ENCODE data around the gene RAB11FIP5. TPM values are rescaled to one million over a fixed set of nuclear protein-coding genes. Genes with fewer than 3 reads are reported as not detected.

The RAB11FIP5 gene
- total and polyA plus RNA-seq, 2 of the 4 experiments (the other 2 are of a cell fraction), result 21.5 to 34.5 TPM

DNA sequence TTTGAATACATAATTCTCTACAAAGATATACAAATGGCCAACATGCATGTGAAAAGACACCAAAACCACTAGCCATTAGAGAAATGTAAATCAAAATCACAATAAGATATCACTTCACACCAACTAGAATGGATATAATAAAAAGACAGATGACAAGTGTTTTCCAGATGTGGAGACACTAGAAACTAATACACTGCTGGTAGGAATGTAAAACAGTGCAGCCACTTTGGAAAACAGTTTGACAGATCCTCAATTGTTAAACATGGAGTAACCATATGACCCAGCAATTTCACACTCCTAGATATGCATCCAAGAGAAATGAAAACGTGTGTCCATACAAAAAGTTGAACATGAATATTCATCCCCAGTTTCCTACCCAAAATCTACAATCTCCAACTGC is 9.8 kb upstream of the RAB11FIP5 start:
- CTCF ChIA-PET, result no interaction called here
- Histone ChIP-seq H3K23ac (ENCODE audit: low read depth, low read length) (no peak overlapping the region), H3K27ac (ENCODE audit: insufficient read depth, low read length) (no peak overlapping the region), H4K20me1 (ENCODE audit: insufficient read depth, low read length) (no peaks in the 10 kb centered on the region), H4K5ac (ENCODE audit: low read depth, low read length) (no peak overlapping the region), H3K36me3 (ENCODE audit: control insufficient read depth, insufficient read depth, low read length) (no peaks in the 10 kb centered on the region), H2BK120ac (ENCODE audit: low read depth, low read length) (no peak overlapping the region), H3K4me1 (ENCODE audit: control insufficient read depth, insufficient read depth, low read length) (peaks cover 2% of the 10 kb centered on the region), H3K4me3 (ENCODE audit: insufficient read depth, low read depth, low read length) (no peak overlapping the region), H2AFZ (replicated peaks; ENCODE audit: low read length, poor library complexity) (no peak overlapping the region), H3K9me3 (ENCODE audit: control insufficient read depth, insufficient read depth, low read length) (no peaks in the 10 kb centered on the region), H3K9ac (ENCODE audit: low read depth, low read length) (no peak overlapping the region), H3K27me3 (ENCODE audit: control insufficient read depth, insufficient read depth, low read length) (peaks cover 11% of the 10 kb centered on the region), H3K79me1 (ENCODE audit: low read depth in 1 of 2, low read length in 2 of 2) (no peaks in the 10 kb centered on the region), H2BK20ac (ENCODE audit: low read depth, low read length) (no peak overlapping the region), H4K91ac (ENCODE audit: insufficient read depth, low read depth, low read length) (no peak overlapping the region), H2AK9ac (replicated peaks; ENCODE audit: low read depth, low read length, poor library complexity) (no peak overlapping the region), H3K4me2 (ENCODE audit: low read depth, low read length) (no peak overlapping the region), H4K8ac (ENCODE audit: low read depth in 2 of 2, low read length in 2 of 2) (no peak overlapping the region), H3K56ac (ENCODE audit: extremely low read depth, insufficient read depth, low read length) (no peak overlapping the region), H3K9me1 (ENCODE audit: insufficient read depth, low read length) (0 out of 2 replicates have a peak, but pooled peaks cover 3% of the 10 kb centered on the region), H3K4ac (ENCODE audit: low read depth, low read length) (no peak overlapping the region), H2BK15ac (ENCODE audit: low read depth, low read length) (no peak overlapping the region), H3K14ac (replicated peaks; ENCODE audit: low read depth, low read length) (no peak overlapping the region), H2AK5ac (ENCODE audit: low read depth, low read length) (no peak overlapping the region), H2BK5ac (ENCODE audit: low read depth, low read length, poor library complexity, severe bottlenecking) (no peak overlapping the region), H3K18ac (ENCODE audit: low read depth, low read length) (no peak overlapping the region)
- DNase-seq, result no peak
- no CpG with 5 or more reads among the region's 1 CpG for WGBS, 2 experiments (ENCODE audit: extremely low coverage in 2 of 2, insufficient read length in 1 of 2)
- dilution Hi-C loops (cut with HindIII; ENCODE audit: low sequenced_read_pairs, unreplicated experiment) (no loop called here), in situ Hi-C loops (cut with MboI; ENCODE audit: low sequenced_read_pairs) (no loop called here), intact Hi-C loops (cut with micrococcal nuclease) (no loop called here)
- BruUV-seq (replicated peaks), result no TSS peak
- TF ChIP-seq MAZ (IDR thresholded peaks at IDR 0.05; ENCODE audit: borderline replicate concordance, low read depth, low read length) (no peak), MXI1 (IDR thresholded peaks at IDR 0.05; ENCODE audit: borderline replicate concordance, low read depth, low read length) (no peak), NFE2L2 (IDR thresholded peaks at IDR 0.05; ENCODE audit: low read depth, low read length) (no peak), CHD1 (IDR thresholded peaks at IDR 0.05; ENCODE audit: low read depth, low read length) (no peak), RFX5 (IDR thresholded peaks at IDR 0.05; ENCODE audit: low read depth, low read length) (no peak), RCOR1 (IDR thresholded peaks at IDR 0.05; ENCODE audit: insufficient replicate concordance, low read length) (no peak), RAD21 (IDR thresholded peaks at IDR 0.05; ENCODE audit: low read length) (no peak), MAFK (IDR thresholded peaks at IDR 0.05; ENCODE audit: low read depth, low read length) (no peak), BHLHE40 (IDR thresholded peaks at IDR 0.05; ENCODE audit: low read depth, low read length) (no peak), POLR2A (IDR thresholded peaks at IDR 0.05; ENCODE audit: low read depth, low read length) (no peak), CEBPB (IDR thresholded peaks at IDR 0.05; ENCODE audit: low read depth, low read length) (no peak), SMC3 (IDR thresholded peaks at IDR 0.05; ENCODE audit: low read depth, low read length) (no peak), FOS (IDR thresholded peaks at IDR 0.05; ENCODE audit: low read depth, low read length) (no peak)
- TF ChIP-seq, protein P1, sequence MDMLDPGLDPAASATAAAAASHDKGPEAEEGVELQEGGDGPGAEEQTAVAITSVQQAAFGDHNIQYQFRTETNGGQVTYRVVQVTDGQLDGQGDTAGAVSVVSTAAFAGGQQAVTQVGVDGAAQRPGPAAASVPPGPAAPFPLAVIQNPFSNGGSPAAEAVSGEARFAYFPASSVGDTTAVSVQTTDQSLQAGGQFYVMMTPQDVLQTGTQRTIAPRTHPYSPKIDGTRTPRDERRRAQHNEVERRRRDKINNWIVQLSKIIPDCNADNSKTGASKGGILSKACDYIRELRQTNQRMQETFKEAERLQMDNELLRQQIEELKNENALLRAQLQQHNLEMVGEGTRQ (IDR thresholded peaks at IDR 0.05; ENCODE audit: low read depth, low read length), result no peak
- TF ChIP-seq, protein P2, sequence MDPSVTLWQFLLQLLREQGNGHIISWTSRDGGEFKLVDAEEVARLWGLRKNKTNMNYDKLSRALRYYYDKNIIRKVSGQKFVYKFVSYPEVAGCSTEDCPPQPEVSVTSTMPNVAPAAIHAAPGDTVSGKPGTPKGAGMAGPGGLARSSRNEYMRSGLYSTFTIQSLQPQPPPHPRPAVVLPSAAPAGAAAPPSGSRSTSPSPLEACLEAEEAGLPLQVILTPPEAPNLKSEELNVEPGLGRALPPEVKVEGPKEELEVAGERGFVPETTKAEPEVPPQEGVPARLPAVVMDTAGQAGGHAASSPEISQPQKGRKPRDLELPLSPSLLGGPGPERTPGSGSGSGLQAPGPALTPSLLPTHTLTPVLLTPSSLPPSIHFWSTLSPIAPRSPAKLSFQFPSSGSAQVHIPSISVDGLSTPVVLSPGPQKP (IDR thresholded peaks at IDR 0.05; ENCODE audit: borderline replicate concordance, low read depth, low read length), result no peak
- TF ChIP-seq, protein P3, sequence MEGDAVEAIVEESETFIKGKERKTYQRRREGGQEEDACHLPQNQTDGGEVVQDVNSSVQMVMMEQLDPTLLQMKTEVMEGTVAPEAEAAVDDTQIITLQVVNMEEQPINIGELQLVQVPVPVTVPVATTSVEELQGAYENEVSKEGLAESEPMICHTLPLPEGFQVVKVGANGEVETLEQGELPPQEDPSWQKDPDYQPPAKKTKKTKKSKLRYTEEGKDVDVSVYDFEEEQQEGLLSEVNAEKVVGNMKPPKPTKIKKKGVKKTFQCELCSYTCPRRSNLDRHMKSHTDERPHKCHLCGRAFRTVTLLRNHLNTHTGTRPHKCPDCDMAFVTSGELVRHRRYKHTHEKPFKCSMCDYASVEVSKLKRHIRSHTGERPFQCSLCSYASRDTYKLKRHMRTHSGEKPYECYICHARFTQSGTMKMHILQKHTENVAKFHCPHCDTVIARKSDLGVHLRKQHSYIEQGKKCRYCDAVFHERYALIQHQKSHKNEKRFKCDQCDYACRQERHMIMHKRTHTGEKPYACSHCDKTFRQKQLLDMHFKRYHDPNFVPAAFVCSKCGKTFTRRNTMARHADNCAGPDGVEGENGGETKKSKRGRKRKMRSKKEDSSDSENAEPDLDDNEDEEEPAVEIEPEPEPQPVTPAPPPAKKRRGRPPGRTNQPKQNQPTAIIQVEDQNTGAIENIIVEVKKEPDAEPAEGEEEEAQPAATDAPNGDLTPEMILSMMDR (conservative IDR thresholded peaks at IDR 0.05; ENCODE audit: low read depth, low read length), result no peak
- POLR2A ChIA-PET (ENCODE audit: unreplicated experiment), result no interaction called here
- ATAC-seq (ENCODE audit: low read depth), result no peak
